Fibroblast of lung (primary cell): ENCODE results near the gene KREMEN1. TPM values are rescaled to one million over a fixed set of nuclear protein-coding genes. Genes with fewer than 3 reads are reported as not detected.

ENCODE experiments used
- DNase-seq, 2 donors: peaks; one replicate each; pipeline versions ENCODE4 v3.0.0 to v3.0.0-alpha.2; 2010; ENCODE audit warnings: low read depth in 2 of 2
- H2AFZ ChIP-seq: 2 replicates; pipeline ENCODE4 v1.5.1; 2012; ENCODE audit warnings: low read length, control low read depth, inconsistent platforms
- H3K27ac ChIP-seq: 2 replicates; pipeline ENCODE4 v1.5.1; 2011; ENCODE audit warnings: low read length, control low read depth; ENCODE audit not compliant: insufficient read depth
- H3K27me3 ChIP-seq: 2 replicates; pipeline ENCODE4 v1.5.1; 2011; ENCODE audit warnings: mild to moderate bottlenecking, low read length; ENCODE audit not compliant: control insufficient read depth, insufficient read depth
- H3K36me3 ChIP-seq: 2 replicates; pipeline ENCODE4 v1.5.1; 2011; ENCODE audit warnings: low read length; ENCODE audit not compliant: control insufficient read depth, insufficient read depth
- H3K4me1 ChIP-seq: 2 replicates; pipeline ENCODE4 v1.5.1; 2011; ENCODE audit warnings: low read length; ENCODE audit not compliant: control insufficient read depth, insufficient read depth; ENCODE audit errors: extremely low read depth
- H3K4me2 ChIP-seq: 2 replicates; pipeline ENCODE4 v1.5.1; 2011; ENCODE audit warnings: low read length, control low read depth; ENCODE audit not compliant: insufficient read depth; ENCODE audit errors: extremely low read depth
- H3K4me3 ChIP-seq, 4 experiments: fragments of 200-600 bp in 1 of 4; sonication (generic) in 1 of 4; replicated peaks in 1 of 4; 2 replicates each; pipeline ENCODE4 v1.5.1; 2011 to 2016; ENCODE audit warnings: low read length in 4 of 4, low read depth in 3 of 4, mild to moderate bottlenecking in 3 of 4, control low read depth in 2 of 4, inconsistent platforms in 1 of 4, mixed read lengths in 1 of 4; ENCODE audit not compliant: insufficient read depth in 1 of 4; ENCODE audit errors: control extremely low read depth in 1 of 4
- H3K79me2 ChIP-seq: 2 replicates; pipeline ENCODE4 v1.5.1; 2012; ENCODE audit warnings: mild to moderate bottlenecking, low read length, inconsistent platforms; ENCODE audit not compliant: control insufficient read depth, insufficient read depth
- H3K9ac ChIP-seq: 2 replicates; pipeline ENCODE4 v1.5.1; 2011; ENCODE audit warnings: mild to moderate bottlenecking, low read length, control low read depth; ENCODE audit not compliant: insufficient read depth
- H3K9me3 ChIP-seq: 2 replicates; pipeline ENCODE4 v1.5.1; 2012; ENCODE audit warnings: low read depth, low read length; ENCODE audit not compliant: control insufficient read depth, insufficient read depth
- H4K20me1 ChIP-seq: 2 replicates; pipeline ENCODE4 v1.5.1; 2011; ENCODE audit warnings: low read length; ENCODE audit not compliant: control insufficient read depth, insufficient read depth; ENCODE audit errors: extremely low read depth
- CTCF ChIP-seq, 2 donors: IDR thresholded peaks in 1 of 2; conservative IDR thresholded peaks in 1 of 2; 1 replicate in 1 of 2; 2 replicates in 1 of 2; pipeline ENCODE4 v1.5.1; 2011 to 2012; ENCODE audit warnings: low read length in 2 of 2, control low read depth in 1 of 2, inconsistent platforms in 1 of 2, low read depth in 1 of 2, mild to moderate bottlenecking in 1 of 2
- EZH2 ChIP-seq: IDR thresholded peaks from 2 replicates; pipeline ENCODE4 v1.5.1; 2012; ENCODE audit warnings: low read length, control low read depth, mild to moderate bottlenecking; ENCODE audit errors: missing control alignments
- polyA plus RNA-seq, 2 donors: library from polyadenylated mRNA; depleted of rRNA in 1 of 2; stranded (reverse) in 1 of 2; unstranded in 1 of 2; fragments of >200 nt; gene quantifications; 2 replicates each; pipeline ENCODE4 v1.2.1, GENCODE V29; 2011 to 2012; ENCODE audit warnings: missing spikeins in 1 of 2
- total RNA-seq: library from RNA; depleted of rRNA; stranded (reverse); fragments of >200 nt; gene quantifications from 2 replicates; pipeline ENCODE4 v1.2.1, GENCODE V29; 2014

The KREMEN1 gene
- total and polyA plus RNA-seq, 2 donors (not counting 1 experiment from before 2014, with no cell fraction given): 7.0 to 12.9 TPM

GRCh38 chr22:29112681-29113080, 39.8 kb downstream of the KREMEN1 start:
- no peaks in the 10 kb centered on the region for H3K4me1 ChIP-seq
- no peaks in the 10 kb centered on the region for H3K9me3 ChIP-seq
- H3K27me3 ChIP-seq: no peaks in the 10 kb centered on the region
- no peak overlapping the region for H3K4me3 ChIP-seq
- H3K4me2 ChIP-seq: no peak overlapping the region
- no peaks in the 10 kb centered on the region for H4K20me1 ChIP-seq
- no peak overlapping the region for H3K9ac ChIP-seq
- no peaks in the 10 kb centered on the region for H3K79me2 ChIP-seq
- H3K36me3 ChIP-seq: no peaks in the 10 kb centered on the region
- no peak overlapping the region for H2AFZ ChIP-seq
- DNase-seq: no peak
- H3K27ac ChIP-seq: no peak overlapping the region
- TF ChIP-seq CTCF (conservative IDR thresholded peaks at IDR 0.05 in 1 of 2, IDR thresholded peaks at IDR 0.05 in 1 of 2; ENCODE audit: low read depth in 1 of 2, low read length in 2 of 2) (no peak), EZH2 (no peak)

DNA sequence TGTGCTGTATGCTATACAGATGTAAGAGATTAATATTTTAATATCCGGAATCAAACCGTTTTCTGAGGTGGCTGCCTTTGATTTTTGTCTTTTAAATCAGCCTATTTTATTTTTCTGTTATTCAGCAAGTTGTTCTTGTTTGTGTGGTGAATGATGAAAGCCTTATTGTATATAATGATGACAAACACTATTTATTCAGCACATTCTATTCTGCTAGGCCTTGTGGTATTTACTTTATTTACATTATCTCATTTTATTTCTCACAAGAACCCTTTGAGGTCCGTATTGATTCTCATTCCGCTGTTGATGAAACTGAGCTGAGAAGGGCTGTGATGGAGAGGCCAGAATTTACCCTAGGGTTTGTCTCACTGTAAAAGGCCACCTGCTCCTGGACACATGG, 40.5 kb downstream of the KREMEN1 start:
- H3K9ac ChIP-seq: no peak overlapping the region
- no peak overlapping the region for H3K27ac ChIP-seq
- peak in 1 of 2 donors; percentile 49 for DNase-seq
- no peak overlapping the region for H2AFZ ChIP-seq
- no peaks in the 10 kb centered on the region for H4K20me1 ChIP-seq
- H3K4me2 ChIP-seq: no peak overlapping the region
- H3K36me3 ChIP-seq: no peaks in the 10 kb centered on the region
- H3K79me2 ChIP-seq: no peaks in the 10 kb centered on the region
- H3K4me1 ChIP-seq: no peaks in the 10 kb centered on the region
- TF ChIP-seq CTCF (conservative IDR thresholded peaks at IDR 0.05 in 1 of 2, IDR thresholded peaks at IDR 0.05 in 1 of 2; ENCODE audit: low read depth in 1 of 2, low read length in 2 of 2) (no peak), EZH2 (no peak)
- H3K4me3 ChIP-seq: no peak overlapping the region
- no peaks in the 10 kb centered on the region for H3K9me3 ChIP-seq
- H3K27me3 ChIP-seq: no peaks in the 10 kb centered on the region

DNA sequence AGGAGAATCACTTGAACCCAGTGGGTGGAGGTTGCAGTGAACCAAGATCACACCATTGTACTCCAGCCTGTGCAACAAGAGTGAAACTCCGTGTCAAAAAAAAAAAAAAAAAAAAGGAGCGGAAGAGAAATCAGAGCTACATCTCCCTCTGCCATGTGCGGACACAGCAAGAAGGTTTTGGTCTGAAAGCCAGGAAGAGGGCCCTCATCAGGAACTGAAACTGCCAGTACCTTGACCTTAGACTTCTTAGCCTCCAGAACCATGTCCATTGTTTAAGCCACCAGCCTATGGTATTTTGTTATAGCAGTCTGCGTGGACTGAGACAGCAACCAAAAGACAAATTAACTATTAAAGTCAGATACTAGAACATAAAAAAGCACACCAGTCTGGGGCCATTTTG, 41.6 kb downstream of the KREMEN1 start:
- Histone ChIP-seq H4K20me1 (no peaks in the 10 kb centered on the region), H3K4me1 (no peaks in the 10 kb centered on the region), H3K36me3 (no peaks in the 10 kb centered on the region), H3K79me2 (no peaks in the 10 kb centered on the region), H3K27ac (no peak overlapping the region), H3K9ac (no peak overlapping the region), H3K4me2 (no peak overlapping the region), H2AFZ (no peak overlapping the region), H3K4me3 (no peak overlapping the region), H3K27me3 (no peaks in the 10 kb centered on the region), H3K9me3 (no peaks in the 10 kb centered on the region)
- DNase-seq: no peak
- TF ChIP-seq CTCF (conservative IDR thresholded peaks at IDR 0.05 in 1 of 2, IDR thresholded peaks at IDR 0.05 in 1 of 2; ENCODE audit: low read depth in 1 of 2, low read length in 2 of 2): no peak
- no peak for TF ChIP-seq EZH2
